Heart right ventricle (tissue), 16 donors: ENCODE results near the gene RAF1. TPM values are rescaled to one million over a fixed set of nuclear protein-coding genes. Genes with fewer than 3 reads are reported as not detected.

Source experiments
- ATAC-seq, 8 donors: fragments of 200-7000 bp; cut with Tn5 transposase; one replicate each; pipeline ENCODE4 v1.9.1; 2020; ENCODE audit warnings: mild to moderate bottlenecking in 8 of 8, moderate library complexity in 8 of 8, moderate number of reproducible peaks in 1 of 8
- DNase-seq, 2 donors: peaks; one replicate each; pipeline ENCODE4 v3.0.0-alpha.2; 2020
- H3K27ac ChIP-seq, 10 donors: fragments of 200-600 bp; sonication (generic) in 2 of 10; one replicate each; pipeline versions ENCODE4 v1.5.0 to v1.8.0; 2020 to 2022; ENCODE audit warnings: mild to moderate bottlenecking in 3 of 10
- H3K27me3 ChIP-seq, 7 donors: fragments of 200-600 bp; one replicate each; pipeline ENCODE4 v1.8.0; 2021 to 2022; ENCODE audit warnings: mild to moderate bottlenecking in 2 of 7
- H3K36me3 ChIP-seq, 9 donors: fragments of 200-600 bp; sonication (generic) in 1 of 9; one replicate each; pipeline versions ENCODE4 v1.5.0 to v1.8.0; 2020 to 2022; ENCODE audit warnings: mild to moderate bottlenecking in 2 of 9
- H3K4me1 ChIP-seq, 9 donors: fragments of 200-600 bp; sonication (generic) in 1 of 9; one replicate each; pipeline versions ENCODE4 v1.5.0 to v1.8.0; 2020 to 2022; ENCODE audit warnings: mild to moderate bottlenecking in 4 of 9
- H3K4me3 ChIP-seq, 10 donors: fragments of 200-600 bp; sonication (generic) in 2 of 10; one replicate each; pipeline versions ENCODE4 v1.5.0 to v1.8.0; 2020 to 2022; ENCODE audit warnings: mild to moderate bottlenecking in 7 of 10, moderate library complexity in 2 of 10
- H3K9me3 ChIP-seq, 11 donors: fragments of 200-600 bp in 10 of 11; sonication (generic) in 2 of 11; one replicate each; pipeline versions ENCODE4 v1.5.0 to v1.8.0; 2013 to 2022; ENCODE audit warnings: mild to moderate bottlenecking in 2 of 11, control low read depth in 1 of 11, moderate library complexity in 1 of 11
- WGBS, 2 donors: extraction: QIAGEN DNeasy Blood & Tissue Kit; methylation state at CpG; one replicate each; pipeline ENCODE4 v1.1.7; 2013; ENCODE audit warnings: inconsistent platforms in 1 of 2; 5-methylcytosine and 5-hydroxymethylcytosine counted together
- intact Hi-C, 10 donors: fragments of 100-400 bp; cut with DNase I; formaldehyde crosslinking; loops; one replicate each; pipeline versions ENCODE4 v1.11.1 to v1.14.2; 2022
- polyA plus RNA-seq, 2 donors: library from polyadenylated mRNA; stranded (reverse); fragments of 200-250 nt; gene quantifications; one replicate each; pipeline ENCODE4 v1.2.3, GENCODE V29; 2013
- total RNA-seq, 10 donors: library from RNA; stranded (reverse); fragmentation: NEBNext Ultra II Directional in 3 of 10; extraction: Animal tissue kit (Norgen Biotek cat#: 25700) in 3 of 10; gene quantifications; one replicate each; pipeline versions ENCODE4 v1.2.1 to v1.2.4, GENCODE V29; 2021 to 2023
- TF ChIP-seq, protein P1 (sequence below), 9 donors: fragments of 200-600 bp; sonication (generic) in 2 of 9; IDR thresholded peaks; one replicate each; pipeline versions ENCODE4 v1.5.0 to v1.8.0; 2021 to 2022; ENCODE audit warnings: antibody characterized with exemption in 9 of 9, mild to moderate bottlenecking in 5 of 9, moderate library complexity in 1 of 9
- donor health status: Arrhythmogenic right ventricular cardiomyopathy.
- donor health status: ischemic (EF 13 %, LVEDD 7.1; RV severe dilation, severe dysfunction).
- donor health status: healthy with polysubstance abuse.
- donor health status: DM: no; HTN: yes; CAD: no.
- donor health status: DM: no; HTN: no; CAD: no.
- donor health status: ischemic (EF 25% LVEDD 6.9; RV normal size, moderate dysfunction).
- donor health status: ischemic (EF 25% LVEDD 5.7; RV mildly dilated, moderate dysfunction).
- donor health status: healthy.
- donor health status: DM: yes; HTN: yes; CAD: no.
- donor health status: Ischemic cardiomyopathy.
- donor health status: ischemic (EF 35%, LVEDD 5.7; RV mildly dilated, moderate dysfunction).
- donor health status: nonischemic (EF 11% LVEDD 7.7; RV severe dilation, severe dysfunction).
- donor health status: DM: yes; HTN: yes; CAD: no.
- donor health status: PGD.
- donor health status: ischemic (EF 29% LVEDD 5.4; RV normal size, mild dysfunction).
- donor health status: nonischemic (EF 23%, LVEDD 6.1; RV moderate dilation, normal function).

Gene RAF1
- total and polyA plus RNA-seq, 12 donors: 65.4 to 193 (median 123) TPM

DNA sequence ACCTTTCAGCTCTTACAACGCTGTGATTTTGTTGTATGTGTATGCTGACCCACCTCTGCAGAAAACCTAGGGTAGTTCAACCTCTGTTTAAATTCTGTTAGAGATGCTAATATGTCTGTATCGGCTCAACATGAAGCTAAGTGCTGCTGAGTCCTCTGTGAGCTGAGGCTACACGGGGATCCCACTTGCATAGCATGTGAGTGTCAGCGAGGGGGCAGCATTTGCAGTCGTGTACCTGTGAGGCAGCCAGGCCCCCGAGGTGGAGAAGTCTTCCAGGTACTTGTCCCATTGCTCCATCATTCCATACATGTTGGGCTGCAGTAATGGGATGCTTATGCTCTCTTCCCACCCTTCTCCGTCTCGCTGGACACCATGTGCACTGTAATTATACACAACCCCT is 122.3 kb downstream of the RAF1 start:
- no peaks in the 10 kb centered on the region for H3K4me1 ChIP-seq
- no peak overlapping the region for H3K27ac ChIP-seq
- 61 to 65% methylated on average over 8 of the region's 8 CpGs for WGBS, 2 donors
- peaks cover 0 to 24% (median 0%) of the 10 kb centered on the region in 9 donors for H3K36me3 ChIP-seq
- ATAC-seq (peak in 5 of 8 donors; percentile 33 to 52 (median 42)), DNase-seq (no peak)
- no peak overlapping the region for H3K4me3 ChIP-seq
- no peaks in the 10 kb centered on the region for H3K9me3 ChIP-seq
- TF ChIP-seq, protein P1, sequence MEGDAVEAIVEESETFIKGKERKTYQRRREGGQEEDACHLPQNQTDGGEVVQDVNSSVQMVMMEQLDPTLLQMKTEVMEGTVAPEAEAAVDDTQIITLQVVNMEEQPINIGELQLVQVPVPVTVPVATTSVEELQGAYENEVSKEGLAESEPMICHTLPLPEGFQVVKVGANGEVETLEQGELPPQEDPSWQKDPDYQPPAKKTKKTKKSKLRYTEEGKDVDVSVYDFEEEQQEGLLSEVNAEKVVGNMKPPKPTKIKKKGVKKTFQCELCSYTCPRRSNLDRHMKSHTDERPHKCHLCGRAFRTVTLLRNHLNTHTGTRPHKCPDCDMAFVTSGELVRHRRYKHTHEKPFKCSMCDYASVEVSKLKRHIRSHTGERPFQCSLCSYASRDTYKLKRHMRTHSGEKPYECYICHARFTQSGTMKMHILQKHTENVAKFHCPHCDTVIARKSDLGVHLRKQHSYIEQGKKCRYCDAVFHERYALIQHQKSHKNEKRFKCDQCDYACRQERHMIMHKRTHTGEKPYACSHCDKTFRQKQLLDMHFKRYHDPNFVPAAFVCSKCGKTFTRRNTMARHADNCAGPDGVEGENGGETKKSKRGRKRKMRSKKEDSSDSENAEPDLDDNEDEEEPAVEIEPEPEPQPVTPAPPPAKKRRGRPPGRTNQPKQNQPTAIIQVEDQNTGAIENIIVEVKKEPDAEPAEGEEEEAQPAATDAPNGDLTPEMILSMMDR (IDR thresholded peaks at IDR 0.05): peak in 7 of 9 donors; percentile 24 to 46 (median 39)
- no peaks in the 10 kb centered on the region for H3K27me3 ChIP-seq
- intact Hi-C loops: no loop called here

DNA sequence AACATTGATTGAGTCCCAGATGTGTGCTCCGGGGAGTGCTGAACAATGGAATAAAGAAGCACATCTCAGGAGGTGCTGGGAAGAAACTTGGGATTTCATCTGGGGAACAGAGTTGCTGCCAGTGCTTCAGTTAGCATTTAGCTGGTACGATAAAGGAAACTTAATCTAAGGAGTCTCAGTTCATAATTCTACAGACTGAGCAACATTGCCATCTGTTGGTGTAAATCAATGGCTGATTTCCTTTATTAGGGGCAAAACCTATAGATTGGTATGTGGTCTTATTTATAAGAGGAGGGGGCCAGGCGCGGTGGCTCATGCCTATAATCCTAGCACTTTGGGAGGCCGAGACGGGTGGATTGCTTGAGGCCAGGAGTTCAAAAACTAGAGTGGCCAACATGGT is 127.5 kb downstream of the RAF1 start:
- no peak for DNase-seq
- Histone ChIP-seq H3K27me3 (no peaks in the 10 kb centered on the region), H3K36me3 (peaks cover 0 to 47% (median 6%) of the 10 kb centered on the region in 9 donors), H3K27ac (no peak overlapping the region), H3K9me3 (no peaks in the 10 kb centered on the region), H3K4me1 (peaks cover 0 to 3% (median 0%) of the 10 kb centered on the region in 9 donors), H3K4me3 (no peak overlapping the region)
- no peak for ATAC-seq
- TF ChIP-seq, protein P1 (IDR thresholded peaks at IDR 0.05): peak in 3 of 9 donors; percentile 20 to 26 (median 22)
- 82 to 87% methylated on average over 6 of the region's 6 CpGs for WGBS, 2 donors
- intact Hi-C loops: no loop called here

Other genes with a start within 250 kb of the RAF1 start
- 10 to 100 TPM; 15.7 to 33.7 (median 19.8) TPM for gene TSEN2, start 179.6 kb downstream of the RAF1 start, total RNA-seq
- gene TSEN2, start 179.6 kb downstream of the RAF1 start, polyA plus RNA-seq: 10 to 100 TPM; 16.9 to 27.2 TPM
- 1 to 10 TPM in 6 of 10 donors, under 1 TPM in 1, not detected in 3; 0.49 to 9.3 (median 6.2) TPM for gene MKRN2OS, start 118.6 kb downstream of the RAF1 start, total RNA-seq
- gene MKRN2OS, start 118.6 kb downstream of the RAF1 start, polyA plus RNA-seq: not detected
- gene MKRN2, start 107.0 kb downstream of the RAF1 start, total RNA-seq: 10 to 100 TPM; 31.3 to 51.0 (median 40.5) TPM
- 10 to 100 TPM; 26.0 to 28.9 TPM for gene MKRN2, start 107.0 kb downstream of the RAF1 start, polyA plus RNA-seq
- 1 to 10 TPM in 9 of 10 donors, under 1 TPM in 1; 0.68 to 6.9 (median 2.3) TPM for gene TMEM40, start 95.1 kb upstream of the RAF1 start, total RNA-seq
- 10 to 100 TPM in 1 of 2 donors, under 1 TPM in 1; 0.71 to 10.1 TPM for gene TMEM40, start 95.1 kb upstream of the RAF1 start, polyA plus RNA-seq
- gene CAND2, start 132.6 kb upstream of the RAF1 start, total RNA-seq: 10 to 100 TPM; 46.9 to 99.0 (median 68.4) TPM
- gene CAND2, start 132.6 kb upstream of the RAF1 start, polyA plus RNA-seq: 10 to 100 TPM in 1 of 2 donors, 1 to 10 TPM in 1; 9.2 to 39.5 TPM
- gene RPL32, start 177.4 kb upstream of the RAF1 start, total RNA-seq: 1,000 to 10,000 TPM in 2 of 10 donors, 100 to 1,000 TPM in 8; 827 to 1,102 (median 884) TPM
- 1,000 to 10,000 TPM; 1,113 to 2,488 TPM for gene RPL32, start 177.4 kb upstream of the RAF1 start, polyA plus RNA-seq